SK-N-SH treated with all-trans-retinoic acid at 6 μM for 48 hours (cell line): Measurements from ENCODE around the gene HTR4.

Source experiments
- ARNTL ChIP-seq: fragments of 450-650 bp; formaldehyde crosslinking; IDR thresholded peaks from 2 replicates; pipeline ENCODE4 v1.5.0; 2020; ENCODE audit warnings: low read depth, mild to moderate bottlenecking, moderate library complexity, borderline replicate concordance
- GLIS3 ChIP-seq: fragments of 250-450 bp; sonication (Bioruptor Pico); IDR thresholded peaks from 2 replicates; pipeline ENCODE4 v1.5.0; 2020; ENCODE audit warnings: mild to moderate bottlenecking, moderate library complexity
- OSR1 ChIP-seq: fragments of 250-450 bp; sonication (Bioruptor Pico); IDR thresholded peaks from 2 replicates; pipeline ENCODE4 v1.8.0; 2022; ENCODE audit warnings: moderate library complexity, mild to moderate bottlenecking, inconsistent platforms
- PPARA ChIP-seq: fragments of 250-450 bp; sonication (Bioruptor Pico); IDR thresholded peaks from 2 replicates; pipeline ENCODE4 v1.5.0; 2020; ENCODE audit warnings: mild to moderate bottlenecking, borderline replicate concordance
- SNAI2 ChIP-seq: fragments of 250-450 bp; sonication (Bioruptor Pico); IDR thresholded peaks from 2 replicates; pipeline ENCODE4 v1.5.0; 2020; ENCODE audit warnings: mild to moderate bottlenecking, moderate library complexity
- TCF4 ChIP-seq: fragments of 250-450 bp; sonication (Bioruptor Pico); IDR thresholded peaks from 2 replicates; pipeline ENCODE4 v1.8.0; 2021; ENCODE audit warnings: mild to moderate bottlenecking, moderate library complexity, borderline replicate concordance
- ZNF565 ChIP-seq: fragments of 450-650 bp; formaldehyde crosslinking; conservative IDR thresholded peaks from 2 replicates; pipeline ENCODE4 v1.5.0; 2020; ENCODE audit warnings: low read depth, mild to moderate bottlenecking, moderate library complexity
- ZNF70 ChIP-seq: fragments of 450-650 bp; formaldehyde crosslinking; IDR thresholded peaks from 2 replicates; pipeline ENCODE4 v1.5.0; 2020; ENCODE audit warnings: mild to moderate bottlenecking, moderate library complexity
- TF ChIP-seq, protein P1 (sequence below): fragments of 250-450 bp; sonication (Bioruptor Pico); IDR thresholded peaks from 2 replicates; pipeline ENCODE4 v1.8.0; 2020; ENCODE audit warnings: mild to moderate bottlenecking, moderate library complexity, borderline replicate concordance
- TF ChIP-seq, protein P2 (sequence below): fragments of 250-450 bp; sonication (Bioruptor Pico); IDR thresholded peaks from 2 replicates; pipeline ENCODE4 v1.5.0; 2020; ENCODE audit warnings: mild to moderate bottlenecking, moderate library complexity

DNA sequence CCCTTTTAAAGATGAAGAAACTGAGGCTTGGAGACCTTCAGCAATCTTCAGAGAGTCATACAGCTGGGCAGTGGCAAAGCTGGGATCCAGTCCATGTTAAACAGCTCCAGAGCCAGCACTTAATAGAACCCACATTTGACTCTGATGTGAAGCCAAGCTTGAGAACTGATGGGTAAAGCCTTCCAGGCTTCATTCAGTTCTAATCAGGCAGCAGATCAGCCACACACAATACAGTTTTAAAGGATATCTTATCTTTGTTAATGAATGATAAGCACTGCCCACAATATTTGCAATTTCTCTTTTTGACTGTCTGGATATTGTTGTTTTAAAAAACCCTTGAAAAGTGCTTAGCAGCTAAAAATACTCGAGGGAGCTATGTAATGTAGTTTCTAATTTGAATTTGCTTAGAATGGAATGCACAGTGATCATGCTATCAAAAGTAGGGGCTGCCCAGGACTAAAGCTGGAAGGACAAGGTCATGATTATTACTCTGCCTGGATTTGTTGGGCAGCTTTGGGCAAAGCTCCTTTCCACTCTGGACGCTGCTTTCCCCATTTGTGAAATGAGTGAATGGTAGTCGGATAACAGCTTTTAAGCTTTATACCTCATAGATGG, 31.3 kb upstream of the HTR4 start:
- TF ChIP-seq, protein P1, sequence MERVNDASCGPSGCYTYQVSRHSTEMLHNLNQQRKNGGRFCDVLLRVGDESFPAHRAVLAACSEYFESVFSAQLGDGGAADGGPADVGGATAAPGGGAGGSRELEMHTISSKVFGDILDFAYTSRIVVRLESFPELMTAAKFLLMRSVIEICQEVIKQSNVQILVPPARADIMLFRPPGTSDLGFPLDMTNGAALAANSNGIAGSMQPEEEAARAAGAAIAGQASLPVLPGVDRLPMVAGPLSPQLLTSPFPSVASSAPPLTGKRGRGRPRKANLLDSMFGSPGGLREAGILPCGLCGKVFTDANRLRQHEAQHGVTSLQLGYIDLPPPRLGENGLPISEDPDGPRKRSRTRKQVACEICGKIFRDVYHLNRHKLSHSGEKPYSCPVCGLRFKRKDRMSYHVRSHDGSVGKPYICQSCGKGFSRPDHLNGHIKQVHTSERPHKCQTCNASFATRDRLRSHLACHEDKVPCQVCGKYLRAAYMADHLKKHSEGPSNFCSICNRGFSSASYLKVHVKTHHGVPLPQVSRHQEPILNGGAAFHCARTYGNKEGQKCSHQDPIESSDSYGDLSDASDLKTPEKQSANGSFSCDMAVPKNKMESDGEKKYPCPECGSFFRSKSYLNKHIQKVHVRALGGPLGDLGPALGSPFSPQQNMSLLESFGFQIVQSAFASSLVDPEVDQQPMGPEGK (CRISPR knock-in tag), result no peak
- no peak for TF ChIP-seq SNAI2 (CRISPR knock-in tag)
- TF ChIP-seq ARNTL, result no peak
- peak; percentile 87 for TF ChIP-seq TCF4 (CRISPR knock-in tag)
- TF ChIP-seq GLIS3 (CRISPR knock-in tag), result peak; percentile 54
- TF ChIP-seq OSR1, result no peak
- TF ChIP-seq ZNF70 (CRISPR knock-in tag), result no peak
- TF ChIP-seq PPARA (CRISPR knock-in tag), result no peak
- TF ChIP-seq, protein P2, sequence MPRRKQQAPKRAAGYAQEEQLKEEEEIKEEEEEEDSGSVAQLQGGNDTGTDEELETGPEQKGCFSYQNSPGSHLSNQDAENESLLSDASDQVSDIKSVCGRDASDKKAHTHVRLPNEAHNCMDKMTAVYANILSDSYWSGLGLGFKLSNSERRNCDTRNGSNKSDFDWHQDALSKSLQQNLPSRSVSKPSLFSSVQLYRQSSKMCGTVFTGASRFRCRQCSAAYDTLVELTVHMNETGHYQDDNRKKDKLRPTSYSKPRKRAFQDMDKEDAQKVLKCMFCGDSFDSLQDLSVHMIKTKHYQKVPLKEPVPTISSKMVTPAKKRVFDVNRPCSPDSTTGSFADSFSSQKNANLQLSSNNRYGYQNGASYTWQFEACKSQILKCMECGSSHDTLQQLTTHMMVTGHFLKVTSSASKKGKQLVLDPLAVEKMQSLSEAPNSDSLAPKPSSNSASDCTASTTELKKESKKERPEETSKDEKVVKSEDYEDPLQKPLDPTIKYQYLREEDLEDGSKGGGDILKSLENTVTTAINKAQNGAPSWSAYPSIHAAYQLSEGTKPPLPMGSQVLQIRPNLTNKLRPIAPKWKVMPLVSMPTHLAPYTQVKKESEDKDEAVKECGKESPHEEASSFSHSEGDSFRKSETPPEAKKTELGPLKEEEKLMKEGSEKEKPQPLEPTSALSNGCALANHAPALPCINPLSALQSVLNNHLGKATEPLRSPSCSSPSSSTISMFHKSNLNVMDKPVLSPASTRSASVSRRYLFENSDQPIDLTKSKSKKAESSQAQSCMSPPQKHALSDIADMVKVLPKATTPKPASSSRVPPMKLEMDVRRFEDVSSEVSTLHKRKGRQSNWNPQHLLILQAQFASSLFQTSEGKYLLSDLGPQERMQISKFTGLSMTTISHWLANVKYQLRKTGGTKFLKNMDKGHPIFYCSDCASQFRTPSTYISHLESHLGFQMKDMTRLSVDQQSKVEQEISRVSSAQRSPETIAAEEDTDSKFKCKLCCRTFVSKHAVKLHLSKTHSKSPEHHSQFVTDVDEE (CRISPR knock-in tag), result 0 out of 2 replicates have a peak, but pooled peaks have one; percentile 69
- no peak for TF ChIP-seq ZNF565 (CRISPR knock-in tag)
